Loucy (cell line): ENCODE results near the gene CHM.

Source experiments
- EZH2phosphoT487 ChIP-seq: fragments of 200-600 bp; IDR thresholded peaks from 2 replicates; pipeline ENCODE4 v1.6.1; 2018; ENCODE audit warnings: antibody characterized with exemption, mild to moderate bottlenecking, moderate library complexity, borderline replicate concordance
- TF ChIP-seq, protein P1 (sequence below): fragments of 200-600 bp; sonication (generic); conservative IDR thresholded peaks from 2 replicates; pipeline ENCODE4 v1.5.1; 2014; ENCODE audit warnings: mild to moderate bottlenecking, antibody characterized with exemption, low read length

- TF ChIP-seq, protein P1, sequence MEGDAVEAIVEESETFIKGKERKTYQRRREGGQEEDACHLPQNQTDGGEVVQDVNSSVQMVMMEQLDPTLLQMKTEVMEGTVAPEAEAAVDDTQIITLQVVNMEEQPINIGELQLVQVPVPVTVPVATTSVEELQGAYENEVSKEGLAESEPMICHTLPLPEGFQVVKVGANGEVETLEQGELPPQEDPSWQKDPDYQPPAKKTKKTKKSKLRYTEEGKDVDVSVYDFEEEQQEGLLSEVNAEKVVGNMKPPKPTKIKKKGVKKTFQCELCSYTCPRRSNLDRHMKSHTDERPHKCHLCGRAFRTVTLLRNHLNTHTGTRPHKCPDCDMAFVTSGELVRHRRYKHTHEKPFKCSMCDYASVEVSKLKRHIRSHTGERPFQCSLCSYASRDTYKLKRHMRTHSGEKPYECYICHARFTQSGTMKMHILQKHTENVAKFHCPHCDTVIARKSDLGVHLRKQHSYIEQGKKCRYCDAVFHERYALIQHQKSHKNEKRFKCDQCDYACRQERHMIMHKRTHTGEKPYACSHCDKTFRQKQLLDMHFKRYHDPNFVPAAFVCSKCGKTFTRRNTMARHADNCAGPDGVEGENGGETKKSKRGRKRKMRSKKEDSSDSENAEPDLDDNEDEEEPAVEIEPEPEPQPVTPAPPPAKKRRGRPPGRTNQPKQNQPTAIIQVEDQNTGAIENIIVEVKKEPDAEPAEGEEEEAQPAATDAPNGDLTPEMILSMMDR: no peak
- no peak for TF ChIP-seq EZH2phosphoT487
Measured at GRCh38 chrX:85922821-85923220, 124.5 kb downstream of the CHM start.
